GM12872 (cell line): Measurements from ENCODE around the gene FOXP3.

Experiments used
- TF ChIP-seq, protein P1 (sequence below): IDR thresholded peaks from 3 replicates; pipeline ENCODE4 v1.5.1; 2011; ENCODE audit warnings: low read depth, mild to moderate bottlenecking, low read length, moderate library complexity; ENCODE audit not compliant: insufficient read depth

Gene FOXP3

DNA sequence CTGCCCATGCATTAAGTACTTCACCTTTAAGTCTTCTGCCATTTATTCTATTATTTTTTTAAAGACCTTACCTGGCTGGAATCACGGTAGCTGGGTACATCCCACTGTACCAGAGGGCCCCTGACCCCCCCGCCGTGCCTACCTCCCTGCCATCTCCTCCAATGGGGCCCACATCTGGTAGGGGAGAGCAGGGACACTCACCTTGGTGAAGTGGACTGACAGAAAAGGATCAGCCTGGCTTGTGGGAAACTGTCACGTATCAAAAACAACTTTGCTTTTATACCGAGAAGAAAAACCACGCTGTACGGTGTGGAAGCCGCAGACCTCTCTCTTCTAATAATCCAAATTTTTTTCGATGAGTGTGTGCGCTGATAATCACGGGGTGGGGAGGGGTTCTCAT, at the start of gene FOXP3:
TSS of gene FOXP3 (minus strand) at position 251 of the 400 bp plus-strand sequence. CDS start 6,205 bp downstream, outside the sequence.
- TF ChIP-seq, protein P1, sequence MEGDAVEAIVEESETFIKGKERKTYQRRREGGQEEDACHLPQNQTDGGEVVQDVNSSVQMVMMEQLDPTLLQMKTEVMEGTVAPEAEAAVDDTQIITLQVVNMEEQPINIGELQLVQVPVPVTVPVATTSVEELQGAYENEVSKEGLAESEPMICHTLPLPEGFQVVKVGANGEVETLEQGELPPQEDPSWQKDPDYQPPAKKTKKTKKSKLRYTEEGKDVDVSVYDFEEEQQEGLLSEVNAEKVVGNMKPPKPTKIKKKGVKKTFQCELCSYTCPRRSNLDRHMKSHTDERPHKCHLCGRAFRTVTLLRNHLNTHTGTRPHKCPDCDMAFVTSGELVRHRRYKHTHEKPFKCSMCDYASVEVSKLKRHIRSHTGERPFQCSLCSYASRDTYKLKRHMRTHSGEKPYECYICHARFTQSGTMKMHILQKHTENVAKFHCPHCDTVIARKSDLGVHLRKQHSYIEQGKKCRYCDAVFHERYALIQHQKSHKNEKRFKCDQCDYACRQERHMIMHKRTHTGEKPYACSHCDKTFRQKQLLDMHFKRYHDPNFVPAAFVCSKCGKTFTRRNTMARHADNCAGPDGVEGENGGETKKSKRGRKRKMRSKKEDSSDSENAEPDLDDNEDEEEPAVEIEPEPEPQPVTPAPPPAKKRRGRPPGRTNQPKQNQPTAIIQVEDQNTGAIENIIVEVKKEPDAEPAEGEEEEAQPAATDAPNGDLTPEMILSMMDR = no peak

DNA sequence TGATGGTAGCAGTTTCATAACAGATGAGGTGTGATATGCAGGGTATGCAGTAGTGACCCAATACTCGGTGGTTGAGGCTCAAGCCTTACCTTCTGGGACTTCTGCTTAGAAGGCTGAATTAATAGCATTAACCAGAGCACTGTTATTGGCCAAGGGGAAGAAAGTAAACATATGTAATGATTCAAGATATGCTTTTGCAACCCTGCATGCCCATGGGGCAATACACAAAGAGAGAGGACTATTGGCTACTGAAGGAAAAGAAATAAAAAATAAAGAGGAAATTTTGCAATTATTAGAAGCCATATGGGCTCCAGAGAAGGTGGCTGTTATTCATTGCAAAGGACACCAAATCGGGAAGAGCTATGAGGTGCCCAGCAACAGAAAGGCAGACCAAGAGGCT, 47.7 kb upstream of the FOXP3 start:
- TF ChIP-seq, protein P1 = no peak

DNA sequence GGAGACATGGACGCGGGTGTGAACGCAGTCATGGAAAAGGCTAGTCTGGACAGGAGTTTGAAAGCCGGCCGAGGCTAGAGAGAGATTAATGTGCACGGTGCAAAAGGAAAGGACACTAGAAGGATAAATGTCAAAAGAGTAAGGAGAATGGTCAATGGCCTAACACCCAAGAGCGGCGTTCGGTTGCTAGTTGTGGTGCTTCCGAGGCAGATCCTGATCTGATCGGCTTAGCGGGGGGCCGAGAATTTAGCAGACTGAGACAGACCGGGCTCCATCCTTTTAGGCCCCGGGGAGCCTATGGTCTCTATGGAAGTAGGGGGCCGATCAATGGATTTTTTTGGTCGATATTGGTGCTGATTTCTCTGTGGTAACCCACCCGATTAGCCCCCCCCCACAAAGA, 45.9 kb upstream of the FOXP3 start:
- TF ChIP-seq, protein P1 = no peak

DNA sequence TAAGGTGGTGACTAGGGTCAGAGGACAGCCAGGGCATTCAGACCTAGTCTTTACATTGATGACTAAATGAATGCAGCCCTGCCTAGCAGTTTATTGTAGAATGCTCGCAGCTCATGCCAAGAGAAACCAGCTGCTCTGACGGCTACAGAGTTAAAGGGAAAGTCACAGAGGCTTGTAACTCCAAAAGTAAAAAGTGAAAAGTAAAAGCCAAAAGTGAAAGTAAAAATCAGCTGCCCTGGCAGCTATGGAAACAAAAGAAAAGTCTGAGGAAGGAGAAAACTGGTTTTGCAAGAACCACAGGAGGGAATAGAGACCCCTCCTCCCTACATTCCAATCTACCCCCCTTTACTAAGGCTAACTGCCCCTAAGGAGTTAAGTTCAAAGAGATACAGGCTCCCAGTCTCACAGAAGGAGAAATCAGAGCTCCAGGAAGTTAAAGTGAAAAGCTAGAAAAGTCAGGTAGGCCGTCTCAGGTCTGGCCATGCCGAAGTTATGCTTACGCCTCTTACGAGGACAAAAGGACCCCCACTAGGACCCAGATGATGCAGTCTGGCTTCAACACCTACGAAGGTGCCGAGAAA, 45.0 kb upstream of the FOXP3 start:
- TF ChIP-seq, protein P1 = no peak

DNA sequence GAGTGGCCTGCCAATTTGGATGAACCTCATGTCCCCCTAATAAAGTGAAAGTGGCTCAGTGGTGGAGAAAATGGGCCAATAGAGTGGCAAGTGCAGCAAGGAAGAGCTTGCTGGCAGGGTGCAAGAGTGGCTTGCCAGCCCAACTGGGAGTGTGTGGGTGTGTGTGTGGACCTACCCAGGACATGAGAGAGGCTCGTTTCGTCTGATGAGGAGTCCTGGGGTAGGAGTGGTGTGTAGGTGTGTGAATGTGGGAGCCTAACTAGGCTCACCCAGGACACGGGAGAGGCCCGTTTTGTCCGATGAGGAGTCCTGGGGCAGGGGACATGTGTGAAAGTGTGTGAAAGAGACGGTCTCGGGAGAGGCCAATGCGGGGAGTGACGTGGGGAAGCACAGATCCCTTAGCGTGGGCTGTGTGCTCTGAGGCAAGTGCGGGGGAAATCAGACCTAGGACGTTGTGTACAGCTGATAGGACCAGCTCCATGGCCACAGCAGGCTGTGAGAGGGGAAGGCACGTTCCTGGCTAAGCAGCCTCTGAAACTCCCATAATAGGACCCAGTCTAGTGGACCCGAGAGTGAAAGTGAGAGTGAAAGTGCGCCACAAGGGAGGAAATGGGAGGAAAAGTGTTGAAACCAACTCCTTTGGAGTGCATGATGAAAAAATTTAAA, 44.2 kb upstream of the FOXP3 start:
- TF ChIP-seq, protein P1 = no peak

GRCh38 chrX:49303346-49303745, 38.8 kb upstream of the FOXP3 start, which contains the start of gene GAGE10:
Gene GAGE10, plus strand, starts transcription at chrX:49303646. Its CDS starts 1,214 bp downstream, at chrX:49304860.
- TF ChIP-seq, protein P1 = no peak

GRCh38 chrX:49300703-49301102, 36.2 kb upstream of the FOXP3 start:
- TF ChIP-seq, protein P1 = no peak
